Astrocyte (in vitro differentiated cells and primary cell): ENCODE data around the gene MED9. TPM values are rescaled to one million over a fixed set of nuclear protein-coding genes. Genes with fewer than 3 reads are reported as not detected.

Experiments used
- DNase-seq: peaks from one replicate; pipeline ENCODE4 v3.0.0-alpha.2; 2010; ENCODE audit warnings: low read depth
- FAIRE-seq: peaks from 2 replicates; lab custom pipeline; 2011; peaks lifted over from hg19 to GRCh38; lab: Jason Lieb, UNC
- H2AFZ ChIP-seq: 2 replicates; pipeline ENCODE4 v1.6.0; 2012; ENCODE audit warnings: low read depth, low read length, inconsistent platforms
- H3K27ac ChIP-seq: 2 replicates; pipeline ENCODE4 v1.5.1; 2011; ENCODE audit warnings: low read depth, low read length, inconsistent platforms
- H3K27me3 ChIP-seq: 2 replicates; pipeline ENCODE4 v1.6.0; 2011; ENCODE audit warnings: low read length, inconsistent platforms; ENCODE audit not compliant: insufficient read depth
- H3K36me3 ChIP-seq: 2 replicates; pipeline ENCODE4 v1.5.1; 2011; ENCODE audit warnings: low read length, inconsistent platforms; ENCODE audit not compliant: insufficient read depth
- H3K4me1 ChIP-seq: 2 replicates; pipeline ENCODE4 v1.5.1; 2011; ENCODE audit warnings: low read length, inconsistent platforms; ENCODE audit not compliant: insufficient read depth
- H3K4me2 ChIP-seq: 2 replicates; pipeline ENCODE4 v1.6.0; 2012; ENCODE audit warnings: low read length, inconsistent platforms
- H3K4me3 ChIP-seq: 2 replicates; pipeline ENCODE4 v1.5.1; 2011; ENCODE audit warnings: low read depth, mild to moderate bottlenecking, low read length, inconsistent platforms; ENCODE audit not compliant: insufficient read depth
- H3K79me2 ChIP-seq: 2 replicates; pipeline ENCODE4 v1.6.0; 2012; ENCODE audit warnings: mild to moderate bottlenecking, low read length, inconsistent platforms; ENCODE audit not compliant: insufficient read depth
- H3K9ac ChIP-seq: 2 replicates; pipeline ENCODE4 v1.6.0; 2012; ENCODE audit warnings: mild to moderate bottlenecking, low read length, inconsistent platforms
- H3K9me3 ChIP-seq: 2 replicates; pipeline ENCODE4 v1.5.1; 2012; ENCODE audit warnings: low read depth, mild to moderate bottlenecking, low read length, inconsistent platforms; ENCODE audit not compliant: insufficient read depth
- H4K20me1 ChIP-seq: 2 replicates; pipeline ENCODE4 v1.6.0; 2012; ENCODE audit warnings: low read length, inconsistent platforms; ENCODE audit not compliant: insufficient read depth
- H3K27ac Mint-ChIP-seq: one replicate; pipeline ENCODE4 v1.8.0; 2021; ENCODE audit warnings: mild to moderate bottlenecking, mixed read lengths; ENCODE audit not compliant: unreplicated experiment
- H3K27me3 Mint-ChIP-seq: one replicate; pipeline ENCODE4 v1.8.0; 2021; ENCODE audit warnings: low read depth, mixed read lengths; ENCODE audit not compliant: unreplicated experiment
- H3K36me3 Mint-ChIP-seq: one replicate; pipeline ENCODE4 v1.8.0; 2021; ENCODE audit warnings: low read depth, mixed read lengths; ENCODE audit not compliant: unreplicated experiment
- H3K4me1 Mint-ChIP-seq: one replicate; pipeline ENCODE4 v1.8.0; 2021; ENCODE audit warnings: low read depth, mixed read lengths; ENCODE audit not compliant: unreplicated experiment
- H3K4me3 Mint-ChIP-seq: one replicate; pipeline ENCODE4 v1.8.0; 2021; ENCODE audit warnings: mild to moderate bottlenecking, moderate library complexity, mixed read lengths; ENCODE audit not compliant: unreplicated experiment
- H3K9me3 Mint-ChIP-seq: one replicate; pipeline ENCODE4 v1.8.0; 2021; ENCODE audit warnings: mild to moderate bottlenecking, mixed read lengths; ENCODE audit not compliant: unreplicated experiment
- EZH2 ChIP-seq: IDR thresholded peaks from 2 replicates; pipeline ENCODE4 v1.6.1; 2012; ENCODE audit warnings: mild to moderate bottlenecking, low read length, inconsistent platforms; ENCODE audit not compliant: insufficient read depth
- total RNA-seq: library from RNA; stranded (reverse); gene quantifications from 2 replicates; pipeline ENCODE4 v1.2.1, GENCODE V29; 2021
- TF ChIP-seq, protein P1 (sequence below): IDR thresholded peaks from 2 replicates; pipeline ENCODE4 v1.5.1; 2011; ENCODE audit warnings: low read depth, mild to moderate bottlenecking, inconsistent platforms, low read length, moderate library complexity; ENCODE audit not compliant: insufficient read depth

MED9 gene
- total RNA-seq, 1 donor from 2014 or later, result 9.4 TPM

DNA sequence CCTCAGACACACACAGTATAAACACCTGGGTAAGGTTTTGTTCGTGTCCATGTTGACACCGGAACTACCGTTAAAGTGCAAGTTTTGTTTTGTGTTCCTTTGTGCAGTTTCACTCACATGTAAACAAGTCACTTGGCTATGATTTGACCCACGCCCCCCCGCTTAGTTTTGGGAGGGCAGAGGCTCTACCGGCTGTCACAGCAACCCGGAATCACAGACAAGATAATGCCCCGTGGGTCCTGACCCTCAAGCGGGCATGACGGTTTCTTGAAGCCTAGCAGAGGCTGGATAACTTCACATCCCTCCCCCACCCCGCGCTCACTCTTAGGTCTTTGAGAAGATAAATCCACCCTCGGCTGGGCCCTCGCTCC lies 17.7 kb downstream of the MED9 start:
- FAIRE-seq, result no peak
- H3K4me3 ChIP-seq, result no peak overlapping the region

DNA sequence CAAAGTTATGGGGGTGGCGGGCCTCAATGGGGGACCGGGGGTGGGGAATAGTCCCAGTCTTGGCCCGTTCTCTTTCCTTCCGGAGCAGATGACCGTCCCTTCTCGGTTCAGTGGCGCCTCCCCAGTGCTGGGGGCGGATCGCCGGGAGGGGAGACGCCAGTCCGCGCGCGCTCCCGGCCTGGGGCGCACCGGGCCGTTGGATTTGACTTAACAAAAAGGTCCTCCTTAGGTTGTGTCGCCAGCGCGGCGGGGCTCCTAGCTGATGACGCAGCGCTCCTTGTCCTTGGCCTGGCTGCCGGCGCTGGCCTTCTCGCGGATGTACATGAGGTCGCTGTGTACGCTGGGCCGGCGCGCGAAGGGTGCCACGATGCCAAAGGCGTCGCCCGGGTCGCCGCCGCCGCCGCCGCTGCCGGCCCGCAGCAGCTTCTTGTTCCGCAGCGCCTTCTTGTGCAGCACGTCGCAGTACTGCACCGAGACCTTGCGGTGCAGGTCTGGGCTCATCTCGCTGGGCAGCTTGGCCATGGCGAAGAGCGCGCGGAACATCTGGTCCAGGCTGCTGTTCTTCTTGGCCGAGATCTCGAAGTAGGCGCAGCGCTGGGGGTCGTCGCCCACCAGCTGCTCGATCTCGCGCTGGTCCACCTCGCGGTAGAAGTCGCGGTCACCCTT lies 18.2 kb downstream of the MED9 start:
- Mint-ChIP-seq H3K4me1 (peaks cover 3% of the 10 kb centered on the region), H3K9me3 (no peaks in the 10 kb centered on the region), H3K4me3 (peak overlapping the region; percentile 82), H3K27me3 (peaks cover 25% of the 10 kb centered on the region), H3K36me3 (peaks cover 6% of the 10 kb centered on the region), H3K27ac (peak overlapping the region; percentile 90)
- no peaks in the 10 kb centered on the region for H3K9me3 ChIP-seq
- no peaks in the 10 kb centered on the region for H3K79me2 ChIP-seq
- peaks cover 19% of the 10 kb centered on the region for H3K4me1 ChIP-seq
- FAIRE-seq, result no peak
- H3K36me3 ChIP-seq, result peaks cover 4% of the 10 kb centered on the region
- peak overlapping the region; percentile 99 for H3K4me2 ChIP-seq
- peaks cover 37% of the 10 kb centered on the region for H4K20me1 ChIP-seq
- H3K4me3 ChIP-seq, result peak overlapping the region; percentile 39
- peak; percentile 47 for DNase-seq
- peak overlapping the region; percentile 76 for H2AFZ ChIP-seq
- H3K9ac ChIP-seq, result peak overlapping the region; percentile 31
- H3K27ac ChIP-seq, result no peak overlapping the region
- H3K27me3 ChIP-seq, result peaks cover 5% of the 10 kb centered on the region
- TF ChIP-seq, protein P1, sequence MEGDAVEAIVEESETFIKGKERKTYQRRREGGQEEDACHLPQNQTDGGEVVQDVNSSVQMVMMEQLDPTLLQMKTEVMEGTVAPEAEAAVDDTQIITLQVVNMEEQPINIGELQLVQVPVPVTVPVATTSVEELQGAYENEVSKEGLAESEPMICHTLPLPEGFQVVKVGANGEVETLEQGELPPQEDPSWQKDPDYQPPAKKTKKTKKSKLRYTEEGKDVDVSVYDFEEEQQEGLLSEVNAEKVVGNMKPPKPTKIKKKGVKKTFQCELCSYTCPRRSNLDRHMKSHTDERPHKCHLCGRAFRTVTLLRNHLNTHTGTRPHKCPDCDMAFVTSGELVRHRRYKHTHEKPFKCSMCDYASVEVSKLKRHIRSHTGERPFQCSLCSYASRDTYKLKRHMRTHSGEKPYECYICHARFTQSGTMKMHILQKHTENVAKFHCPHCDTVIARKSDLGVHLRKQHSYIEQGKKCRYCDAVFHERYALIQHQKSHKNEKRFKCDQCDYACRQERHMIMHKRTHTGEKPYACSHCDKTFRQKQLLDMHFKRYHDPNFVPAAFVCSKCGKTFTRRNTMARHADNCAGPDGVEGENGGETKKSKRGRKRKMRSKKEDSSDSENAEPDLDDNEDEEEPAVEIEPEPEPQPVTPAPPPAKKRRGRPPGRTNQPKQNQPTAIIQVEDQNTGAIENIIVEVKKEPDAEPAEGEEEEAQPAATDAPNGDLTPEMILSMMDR, result no peak
- TF ChIP-seq EZH2, result no peak

More for the DNA sequence above, 17.7 kb downstream of the MED9 start:
- Histone ChIP-seq H4K20me1 (peaks cover 42% of the 10 kb centered on the region), H3K9me3 (no peaks in the 10 kb centered on the region), H3K27ac (no peak overlapping the region), H3K9ac (peak overlapping the region; percentile 31), H3K27me3 (peaks cover 3% of the 10 kb centered on the region), H2AFZ (peak overlapping the region; percentile 76), H3K36me3 (peaks cover 4% of the 10 kb centered on the region), H3K4me2 (peak overlapping the region; percentile 99), H3K79me2 (no peaks in the 10 kb centered on the region), H3K4me1 (peaks cover 19% of the 10 kb centered on the region)
- Mint-ChIP-seq H3K4me3 (peak overlapping the region; percentile 70), H3K27me3 (peaks cover 25% of the 10 kb centered on the region), H3K4me1 (peaks cover 3% of the 10 kb centered on the region), H3K36me3 (peaks cover 6% of the 10 kb centered on the region), H3K9me3 (no peaks in the 10 kb centered on the region), H3K27ac (peak overlapping the region; percentile 66)
- DNase-seq, result peak; percentile 10
- TF ChIP-seq EZH2, result no peak
- TF ChIP-seq, protein P1, result no peak
